OCI-LY7 (cell line): ENCODE data around the gene GPR78. TPM values are rescaled to one million over a fixed set of nuclear protein-coding genes. Genes with fewer than 3 reads are reported as not detected.

Experiments used
- BruUV-seq: library from RNA; stranded (reverse); fragments of 400-500 nt; replicated peaks from 2 replicates; lab custom pipeline; 2021; lab: Mats Ljungman, UMichigan
- CTCF ChIA-PET: fragments of 300-600 bp; sonication (Branson Sonifier 250); formaldehyde crosslinking; loops from one replicate; lab custom pipeline; 2022; ENCODE audit warnings: antibody characterized with exemption; ENCODE audit not compliant: unreplicated experiment; lab: Charles Lee
- POLR2A ChIA-PET: fragments of 300-600 bp; sonication (Branson Sonifier 250); formaldehyde crosslinking; loops from one replicate; lab custom pipeline; 2022; ENCODE audit warnings: antibody characterized with exemption; lab: Charles Lee
- DNase-seq: peaks from one replicate; pipeline ENCODE4 v3.0.0-alpha.2; 2015; ENCODE audit warnings: low spot score
- H2AFZ ChIP-seq: fragments of 200-600 bp; sonication (generic), shearing (Covaris generic); 2 replicates; pipeline ENCODE4 v1.6.1; 2014; ENCODE audit warnings: mild to moderate bottlenecking, antibody characterized with exemption, low read length, moderate library complexity
- H3K27ac ChIP-seq: fragments of 200-600 bp; sonication (generic); 2 replicates; pipeline ENCODE4 v1.5.1; 2014; ENCODE audit warnings: mixed run types, low read depth, mild to moderate bottlenecking, moderate library complexity, low read length, inconsistent platforms; ENCODE audit not compliant: poor library complexity, severe bottlenecking
- H3K36me3 ChIP-seq: fragments of 200-600 bp; sonication (generic); 2 replicates; pipeline ENCODE4 v1.6.1; 2014; ENCODE audit warnings: mild to moderate bottlenecking, antibody characterized with exemption, low read length, moderate library complexity, mixed read lengths; ENCODE audit not compliant: insufficient read depth
- H3K4me1 ChIP-seq: fragments of 200-600 bp; sonication (generic); 2 replicates; pipeline ENCODE4 v1.5.1; 2014; ENCODE audit warnings: mild to moderate bottlenecking, low read length; ENCODE audit not compliant: insufficient read depth, poor library complexity, severe bottlenecking
- H3K4me2 ChIP-seq: fragments of 200-600 bp; sonication (generic); 2 replicates; pipeline ENCODE4 v1.6.1; 2014; ENCODE audit warnings: mild to moderate bottlenecking, low read length
- H3K4me3 ChIP-seq: fragments of 200-600 bp; sonication (generic); 2 replicates; pipeline ENCODE4 v1.5.1; 2014; ENCODE audit warnings: mild to moderate bottlenecking, low read depth, low read length; ENCODE audit not compliant: poor library complexity, severe bottlenecking
- H3K79me2 ChIP-seq: fragments of 200-600 bp; sonication (generic); 2 replicates; pipeline ENCODE4 v1.6.1; 2016; ENCODE audit warnings: low read depth, mild to moderate bottlenecking, low read length, moderate library complexity, mixed read lengths; ENCODE audit not compliant: insufficient read depth
- H3K9me2 ChIP-seq: fragments of 200-600 bp; sonication (generic); 2 replicates; pipeline ENCODE4 v1.6.1; 2016; ENCODE audit warnings: mild to moderate bottlenecking, low read length, mixed read lengths; ENCODE audit not compliant: insufficient read depth
- H3K9me3 ChIP-seq: fragments of 200-600 bp; sonication (generic); 2 replicates; pipeline ENCODE4 v1.6.1; 2014; ENCODE audit warnings: mild to moderate bottlenecking, mixed run types, low read length, mixed read lengths
- H4K20me1 ChIP-seq: fragments of 200-600 bp; sonication (generic); 2 replicates; pipeline ENCODE4 v1.6.1; 2014; ENCODE audit warnings: mild to moderate bottlenecking, antibody characterized with exemption, low read length, moderate library complexity, mixed read lengths; ENCODE audit not compliant: insufficient read depth
- EZH2phosphoT487 ChIP-seq: fragments of 200-600 bp; sonication (generic); IDR thresholded peaks from 2 replicates; pipeline ENCODE4 v1.6.1; 2018; ENCODE audit warnings: low read depth, borderline replicate concordance, mild to moderate bottlenecking, mixed run types, antibody characterized with exemption, low read length, moderate library complexity, mixed read lengths
- intact Hi-C: fragments of 100-400 bp; cut with micrococcal nuclease; formaldehyde crosslinking; loops from one replicate; pipeline ENCODE4 v1.10.0; 2022; ENCODE audit not compliant: unreplicated experiment
- total RNA-seq, 2 experiments: library from RNA; depleted of rRNA in 1 of 2; stranded (reverse); fragments of >200 nt in 1 of 2; shearing (Covaris generic) in 1 of 2; gene quantifications; 2 replicates each; pipeline ENCODE4 v1.2.3, GENCODE V29; 2014 to 2022
- TF ChIP-seq, protein P1 (sequence below): fragments of 200-600 bp; sonication (generic); conservative IDR thresholded peaks from 2 replicates; pipeline ENCODE4 v1.5.1; 2014; ENCODE audit warnings: mild to moderate bottlenecking, antibody characterized with exemption, low read length, moderate library complexity, mixed read lengths

Gene GPR78
- total RNA-seq, 2 experiments from 2014 or later, result not detected

DNA sequence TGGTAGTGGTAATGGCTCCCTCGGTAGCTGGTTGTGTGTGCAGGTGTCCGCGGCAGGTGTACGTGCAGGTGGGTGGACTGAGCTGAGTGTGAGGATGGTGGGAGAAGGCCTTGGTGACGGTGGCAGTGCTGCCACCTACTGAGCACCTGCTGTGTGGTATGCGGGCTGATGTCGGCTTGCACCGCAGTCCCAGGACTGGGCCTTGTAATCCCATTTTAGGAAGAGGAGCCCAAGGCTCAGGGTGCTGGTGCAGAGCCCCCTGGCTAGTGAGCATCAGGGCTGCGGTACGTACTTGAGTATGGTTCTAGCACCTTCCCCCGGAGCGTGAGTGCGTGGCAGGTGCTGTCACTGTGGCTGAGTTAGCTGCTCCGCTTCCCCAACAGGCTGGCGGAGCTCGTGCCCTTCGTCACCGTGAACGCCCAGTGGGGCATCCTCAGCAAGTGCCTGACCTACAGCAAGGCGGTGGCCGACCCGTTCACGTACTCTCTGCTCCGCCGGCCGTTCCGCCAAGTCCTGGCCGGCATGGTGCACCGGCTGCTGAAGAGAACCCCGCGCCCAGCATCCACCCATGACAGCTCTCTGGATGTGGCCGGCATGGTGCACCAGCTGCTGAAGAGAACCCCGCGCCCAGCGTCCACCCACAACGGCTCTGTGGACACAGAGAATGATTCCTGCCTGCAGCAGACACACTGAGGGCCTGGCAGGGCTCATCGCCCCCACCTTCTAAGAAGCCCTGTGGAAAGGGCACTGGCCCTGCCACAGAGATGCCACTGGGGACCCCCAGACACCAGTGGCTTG, 6.7 kb downstream of the GPR78 start:
- H3K4me3 ChIP-seq, result no peak overlapping the region
- POLR2A ChIA-PET, result no interaction called here
- no peaks in the 10 kb centered on the region for H3K9me3 ChIP-seq
- H3K9me2 ChIP-seq, result no peaks in the 10 kb centered on the region
- no TSS peak for BruUV-seq
- H3K4me2 ChIP-seq, result no peak overlapping the region
- H3K36me3 ChIP-seq, result no peaks in the 10 kb centered on the region
- H3K27ac ChIP-seq, result no peak overlapping the region
- no peaks in the 10 kb centered on the region for H3K79me2 ChIP-seq
- no peaks in the 10 kb centered on the region for H3K4me1 ChIP-seq
- CTCF ChIA-PET, result no interaction called here
- no peaks in the 10 kb centered on the region for H4K20me1 ChIP-seq
- H2AFZ ChIP-seq, result no peak overlapping the region
- TF ChIP-seq, protein P1, sequence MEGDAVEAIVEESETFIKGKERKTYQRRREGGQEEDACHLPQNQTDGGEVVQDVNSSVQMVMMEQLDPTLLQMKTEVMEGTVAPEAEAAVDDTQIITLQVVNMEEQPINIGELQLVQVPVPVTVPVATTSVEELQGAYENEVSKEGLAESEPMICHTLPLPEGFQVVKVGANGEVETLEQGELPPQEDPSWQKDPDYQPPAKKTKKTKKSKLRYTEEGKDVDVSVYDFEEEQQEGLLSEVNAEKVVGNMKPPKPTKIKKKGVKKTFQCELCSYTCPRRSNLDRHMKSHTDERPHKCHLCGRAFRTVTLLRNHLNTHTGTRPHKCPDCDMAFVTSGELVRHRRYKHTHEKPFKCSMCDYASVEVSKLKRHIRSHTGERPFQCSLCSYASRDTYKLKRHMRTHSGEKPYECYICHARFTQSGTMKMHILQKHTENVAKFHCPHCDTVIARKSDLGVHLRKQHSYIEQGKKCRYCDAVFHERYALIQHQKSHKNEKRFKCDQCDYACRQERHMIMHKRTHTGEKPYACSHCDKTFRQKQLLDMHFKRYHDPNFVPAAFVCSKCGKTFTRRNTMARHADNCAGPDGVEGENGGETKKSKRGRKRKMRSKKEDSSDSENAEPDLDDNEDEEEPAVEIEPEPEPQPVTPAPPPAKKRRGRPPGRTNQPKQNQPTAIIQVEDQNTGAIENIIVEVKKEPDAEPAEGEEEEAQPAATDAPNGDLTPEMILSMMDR, result peak; percentile 65
- TF ChIP-seq EZH2phosphoT487, result no peak
- intact Hi-C loops, result loop anchor here (1.0 kb wide), 1 partner anchor 119 kb away; no protein-coding TSS in a partner anchor
- peak; percentile 11 for DNase-seq

DNA sequence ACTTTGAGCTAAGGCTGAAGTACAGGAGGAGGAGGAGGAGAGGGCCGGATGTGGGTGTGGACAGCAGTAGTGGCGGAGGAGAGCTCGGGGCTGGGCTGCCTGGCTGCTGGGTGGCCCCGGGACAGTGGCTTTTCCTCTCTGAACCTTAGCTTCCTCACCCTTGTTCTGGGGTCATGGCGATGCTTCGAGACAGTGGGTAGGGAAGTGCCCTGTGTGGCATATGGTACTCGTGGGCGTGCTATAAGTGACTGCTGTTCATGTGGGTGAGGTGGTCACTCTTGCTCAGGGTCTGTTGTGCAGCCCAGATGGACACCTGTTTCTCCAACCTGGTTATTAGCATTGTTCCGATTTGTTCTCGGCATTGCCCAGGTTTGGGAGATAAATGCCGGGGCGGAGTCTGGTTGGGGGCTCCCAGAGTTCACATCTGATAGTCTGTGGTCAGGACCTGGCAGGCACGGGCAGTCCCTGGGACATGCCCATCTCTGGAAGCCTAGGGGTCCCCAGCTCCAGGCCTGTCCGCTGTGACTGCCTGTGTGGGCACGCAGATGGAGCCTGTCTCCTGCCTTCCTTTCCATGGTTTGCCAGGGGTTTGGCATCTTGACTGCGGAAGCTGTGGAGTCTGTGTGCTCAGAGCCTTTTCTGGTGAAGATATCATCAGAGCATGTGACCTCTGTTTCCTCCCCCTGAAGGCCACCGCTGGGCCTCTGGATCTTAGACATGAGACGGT, 7.4 kb downstream of the GPR78 start:
- POLR2A ChIA-PET, result no interaction called here
- no peak for DNase-seq
- Histone ChIP-seq H3K9me2 (no peaks in the 10 kb centered on the region), H3K4me3 (no peak overlapping the region), H3K9me3 (no peaks in the 10 kb centered on the region), H3K4me2 (no peak overlapping the region), H3K36me3 (no peaks in the 10 kb centered on the region), H2AFZ (no peak overlapping the region), H3K27ac (no peak overlapping the region), H3K4me1 (no peaks in the 10 kb centered on the region), H3K79me2 (no peaks in the 10 kb centered on the region), H4K20me1 (no peaks in the 10 kb centered on the region)
- CTCF ChIA-PET, result no interaction called here
- no TSS peak for BruUV-seq
- TF ChIP-seq, protein P1, result no peak
- TF ChIP-seq EZH2phosphoT487, result no peak
- intact Hi-C loops, result no loop called here

GRCh38 chr4:8588196-8588470, 7.9 kb downstream of the GPR78 start:
- no peak for DNase-seq
- no peaks in the 10 kb centered on the region for H3K79me2 ChIP-seq
- no peaks in the 10 kb centered on the region for H3K36me3 ChIP-seq
- no peaks in the 10 kb centered on the region for H3K9me3 ChIP-seq
- no peak overlapping the region for H2AFZ ChIP-seq
- TF ChIP-seq, protein P1, result no peak
- TF ChIP-seq EZH2phosphoT487, result no peak
- no peaks in the 10 kb centered on the region for H3K9me2 ChIP-seq
- no peak overlapping the region for H3K4me3 ChIP-seq
- no peak overlapping the region for H3K27ac ChIP-seq
- no peaks in the 10 kb centered on the region for H4K20me1 ChIP-seq
- intact Hi-C loops, result no loop called here
- ChIA-PET POLR2A (interaction anchor here (0.6 kb wide), 1 partner anchor 29 kb away, joined by 3 read pairs; no protein-coding TSS in a partner anchor), CTCF (no interaction called here)
- H3K4me2 ChIP-seq, result no peak overlapping the region
- no TSS peak for BruUV-seq
- no peaks in the 10 kb centered on the region for H3K4me1 ChIP-seq
